ENCODE data around the gene AUH.
A peak's percentile ranks its signal among the peaks of the same experiment; 100 is the strongest.
"Not testable (repeated sequence)": the region's sequence is repeated elsewhere in the genome, so short reads cannot be mapped to it uniquely, and the experiment has no call there.

Gene AUH
- 24.4 to 27.9 reads per million in 2 donors for total RNA-seq

DNA sequence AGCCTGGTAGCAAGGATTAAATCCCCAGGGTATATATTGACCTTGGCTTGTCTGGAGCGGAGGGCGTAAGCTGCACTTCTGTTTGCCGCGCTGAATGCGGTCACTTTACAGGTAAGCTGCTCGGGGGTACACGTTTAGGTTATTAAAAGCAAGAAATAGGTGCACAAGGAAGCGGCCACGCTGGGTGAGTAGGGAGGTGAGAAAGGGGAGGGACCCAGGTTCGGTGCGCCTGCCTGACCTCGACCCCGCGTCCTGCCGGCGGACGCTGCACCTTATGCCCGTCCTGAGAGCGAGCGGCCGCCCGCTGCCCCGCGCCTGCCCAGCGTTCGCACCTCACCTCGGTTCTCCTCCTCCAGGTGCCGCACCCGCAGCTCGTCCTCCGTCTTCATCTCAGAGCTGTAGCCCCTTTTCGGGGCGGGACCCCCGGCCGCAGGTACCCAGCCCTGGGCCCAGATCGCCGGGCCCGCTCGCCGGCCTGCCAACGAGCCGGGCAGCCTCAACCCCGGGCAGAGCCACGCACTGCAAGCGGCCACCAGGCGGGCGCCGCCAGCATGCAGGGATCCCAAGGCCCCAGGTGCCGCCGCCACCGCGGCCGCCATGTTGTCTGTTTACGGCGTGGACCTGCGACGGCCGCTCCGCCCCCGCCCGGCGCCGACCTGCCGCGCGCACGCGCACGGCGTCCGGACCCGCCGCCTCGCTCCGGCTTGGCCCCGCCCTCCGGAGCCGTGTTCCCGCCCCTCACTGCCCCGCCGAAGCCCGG lies at the start of gene AUH:
AUH (minus strand) TSS at position 628 of the 760 bp plus-strand sequence; CDS start at position 599, 29 bp downstream.
- peak; percentile 79 for DNase-seq

GRCh38 chr9:91411096-91411771 lies 49.5 kb upstream of the AUH start:
- DNase-seq, result no peak

- no peak for DNase-seq
Measured at GRCh38 chr9:91410161-91410560, 48.4 kb upstream of the AUH start.

DNA sequence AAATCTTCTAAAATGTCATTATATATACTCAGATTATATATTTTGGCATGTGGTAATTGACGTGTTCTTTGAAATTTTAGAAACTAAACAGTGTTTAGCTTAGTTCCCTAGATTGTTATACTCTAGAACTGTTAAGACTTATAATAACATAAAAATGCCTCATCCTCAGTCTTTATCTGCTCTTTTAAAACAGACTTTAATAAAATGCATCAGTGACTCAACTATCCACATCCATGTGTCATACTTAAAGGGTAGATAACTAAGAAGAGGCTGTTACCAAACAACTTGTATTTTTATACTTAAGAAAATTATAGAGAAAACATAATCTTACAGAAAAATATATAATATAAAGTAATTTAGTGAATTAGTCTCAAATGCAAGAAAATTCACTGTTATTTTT lies 46.8 kb upstream of the AUH start:
- DNase-seq, result no peak

- no peak for DNase-seq
Measured at GRCh38 chr9:91407580-91408318, 46.0 kb upstream of the AUH start.

DNA sequence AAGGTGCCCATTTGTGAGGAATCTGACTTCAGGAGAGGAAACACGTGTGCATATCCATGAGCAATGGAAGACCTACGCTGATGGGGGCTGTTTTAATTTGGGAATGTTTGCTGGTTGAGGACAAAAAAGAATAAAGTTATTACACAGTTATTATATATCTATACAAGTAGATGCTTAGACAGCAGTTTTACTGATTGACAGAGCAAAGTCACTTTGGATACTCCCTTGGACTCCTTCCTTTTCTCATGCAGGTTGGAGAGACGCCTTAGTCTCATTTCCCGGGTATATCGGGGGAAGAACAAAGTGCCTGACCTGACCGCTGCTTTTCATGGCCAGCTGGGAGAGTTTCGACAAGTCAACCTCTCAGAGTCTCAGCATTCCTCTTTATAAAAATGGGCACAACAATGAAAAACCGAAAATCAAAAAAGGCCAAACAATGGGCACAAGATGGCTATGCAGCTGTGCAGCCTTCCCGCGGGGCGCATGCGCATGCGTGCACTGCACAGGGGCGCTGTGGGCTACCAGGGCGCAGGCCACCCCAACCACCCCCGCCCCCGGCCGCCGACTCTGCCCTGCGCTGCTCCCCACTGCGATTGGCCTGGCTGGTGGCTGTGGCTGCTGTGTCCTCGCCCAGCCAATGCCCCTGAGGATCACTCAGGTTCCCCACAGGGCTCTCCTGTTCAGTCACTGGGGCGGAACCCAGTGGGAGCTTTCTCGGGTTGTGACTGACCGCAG lies 43.8 kb upstream of the AUH start:
- no peak for DNase-seq

GRCh38 chr9:91403665-91404543 lies 42.2 kb upstream of the AUH start:
- DNase-seq, result no peak

DNA sequence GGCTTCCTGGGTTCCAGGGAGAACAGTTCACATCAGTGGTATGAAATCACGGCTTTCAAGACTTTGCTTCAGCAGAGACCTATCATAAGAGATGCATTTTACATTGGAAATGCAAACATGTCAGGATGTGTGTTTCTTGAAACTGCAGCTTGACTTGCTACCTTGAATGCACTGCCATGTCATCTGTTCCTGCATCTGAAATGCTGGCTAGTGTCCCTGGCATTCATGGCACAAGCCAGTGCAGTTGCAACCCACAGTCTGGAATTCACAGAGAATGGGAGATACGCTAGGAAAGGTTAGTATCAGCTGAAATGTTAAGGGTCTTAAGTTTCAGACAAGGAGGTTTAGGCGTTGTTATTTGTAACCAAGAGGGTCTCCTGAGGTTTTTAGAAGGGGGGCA lies 37.2 kb upstream of the AUH start:
- DNase-seq, result no peak

- no peak for DNase-seq
Measured at GRCh38 chr9:91395553-91396471, 34.1 kb upstream of the AUH start.

GRCh38 chr9:91395106-91395552 lies 33.4 kb upstream of the AUH start:
- DNase-seq, result no peak

- DNase-seq, result no peak
Measured at GRCh38 chr9:91393826-91394225, 32.1 kb upstream of the AUH start.

DNA sequence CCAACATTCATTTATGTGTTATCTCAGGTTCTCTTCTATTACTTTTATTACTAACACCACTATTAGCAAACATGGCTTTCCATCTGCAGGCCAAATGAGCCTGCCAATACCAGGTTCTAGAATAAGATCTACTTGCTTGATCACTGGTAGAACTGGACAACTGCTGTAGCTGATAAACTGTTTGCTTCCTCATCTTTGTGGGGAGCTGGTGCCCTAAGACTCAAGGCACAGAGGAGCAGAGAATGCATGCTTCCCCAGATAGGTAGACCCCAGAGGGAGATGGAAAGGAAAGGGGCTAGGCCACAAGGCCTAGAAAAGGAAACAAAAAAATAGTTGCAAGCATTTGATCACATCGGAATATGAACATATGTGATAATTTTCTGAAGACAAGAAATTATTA lies 30.7 kb upstream of the AUH start:
- DNase-seq, result no peak

- no peak for DNase-seq
Measured at GRCh38 chr9:91391818-91392217, 30.1 kb upstream of the AUH start.

- no peak for DNase-seq
Measured at GRCh38 chr9:91391412-91391811, 29.7 kb upstream of the AUH start.

- not testable (repeated sequence) for DNase-seq
Measured at GRCh38 chr9:91389686-91390085, 28.0 kb upstream of the AUH start.

DNA sequence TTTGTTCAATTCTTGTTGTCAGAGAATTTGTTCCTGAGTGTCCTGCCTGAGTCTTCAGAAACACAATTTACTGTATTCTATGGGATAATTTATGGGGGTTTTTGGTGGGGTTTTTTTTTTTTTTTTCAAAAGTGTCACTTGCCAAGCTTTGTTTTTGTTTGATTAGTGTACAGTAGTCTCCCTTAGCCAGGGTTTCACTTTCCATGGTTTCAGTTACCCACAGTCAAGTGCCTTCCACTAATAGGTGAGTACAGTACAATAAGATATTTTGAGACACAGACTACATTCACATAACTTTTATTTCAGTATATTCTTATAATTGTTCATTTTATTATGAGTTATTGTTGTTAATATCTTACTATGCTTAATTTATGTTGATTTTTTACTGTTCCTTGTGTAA lies 25.0 kb upstream of the AUH start:
- no peak for DNase-seq

- DNase-seq, result no peak
Measured at GRCh38 chr9:91384954-91385353, 23.2 kb upstream of the AUH start.

- no peak for DNase-seq
Measured at GRCh38 chr9:91383577-91383976, 21.9 kb upstream of the AUH start.

- no peak for DNase-seq
Measured at GRCh38 chr9:91382298-91382697, 20.6 kb upstream of the AUH start.

DNA sequence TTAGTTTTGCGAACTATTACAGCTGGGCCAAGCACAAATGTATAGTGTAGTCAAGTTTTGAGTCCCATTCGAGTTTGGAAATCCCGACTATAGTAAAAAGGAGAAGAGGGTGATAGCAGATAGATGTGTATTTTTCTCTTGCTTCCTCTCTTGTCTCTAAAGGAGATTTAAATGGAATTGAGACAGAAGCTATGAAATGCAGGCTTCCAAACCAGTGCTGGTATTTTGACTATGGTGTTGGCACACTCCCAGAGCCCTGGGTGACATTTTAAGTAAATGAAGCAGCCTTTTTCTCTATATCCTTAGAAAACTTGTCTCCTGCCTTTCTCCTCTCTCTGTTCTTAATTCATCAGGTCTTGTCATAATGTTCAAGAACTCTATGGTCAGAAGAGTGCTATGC lies 17.7 kb upstream of the AUH start:
- DNase-seq, result no peak

DNA sequence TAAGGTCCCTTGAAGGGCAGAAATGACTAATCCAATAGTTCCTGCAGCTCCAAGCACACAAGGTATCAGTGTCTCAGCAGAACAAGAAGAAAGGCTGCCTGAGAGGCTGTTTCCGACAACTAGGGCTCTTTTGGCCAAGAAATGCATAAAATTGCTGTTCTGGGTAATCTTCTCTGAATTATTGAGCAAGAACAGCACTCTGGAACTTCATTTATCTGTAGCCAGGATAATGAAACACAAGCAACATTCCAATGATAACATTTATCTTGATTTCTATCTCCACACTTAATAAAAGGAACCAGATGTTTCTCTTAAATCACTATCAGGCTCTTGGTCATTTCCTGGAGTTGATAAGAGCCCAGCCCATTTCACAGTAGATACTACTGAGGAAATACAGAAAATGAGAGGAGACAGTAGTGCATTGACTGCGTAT lies 17.0 kb upstream of the AUH start:
- no peak for DNase-seq

Data from activated gamma-delta T cell (primary cell).